Neural cell (in vitro differentiated cells): ENCODE data around the gene USO1. TPM values are rescaled to one million over a fixed set of nuclear protein-coding genes. Genes with fewer than 3 reads are reported as not detected.

ENCODE experiments used
- H2AFZ ChIP-seq: fragments of 200-600, 300-800 bp; sonication (generic), shearing (Covaris generic); 2 replicates; pipeline ENCODE4 v1.6.0; 2014; ENCODE audit warnings: low read depth, mild to moderate bottlenecking, antibody characterized with exemption, low read length, moderate library complexity
- H3F3A ChIP-seq: fragments of 200-600 bp; shearing (Covaris generic); 2 replicates; pipeline ENCODE4 v1.6.1; 2016; ENCODE audit warnings: mild to moderate bottlenecking, moderate library complexity, mixed read lengths, antibody characterized with exemption, low read length; ENCODE audit not compliant: insufficient read depth, poor library complexity, severe bottlenecking
- H3K27ac ChIP-seq: fragments of 200-600, 300-800 bp; sonication (generic), shearing (Covaris generic); 2 replicates; pipeline ENCODE4 v1.5.1; 2014; ENCODE audit warnings: mild to moderate bottlenecking, low read length, moderate library complexity
- H3K27me3 ChIP-seq: fragments of 300-800, 200-600 bp; sonication (generic), shearing (Covaris generic); 2 replicates; pipeline ENCODE4 v1.6.0; 2014; ENCODE audit warnings: mild to moderate bottlenecking, low read depth, low read length, moderate library complexity; ENCODE audit not compliant: insufficient read depth
- H3K36me3 ChIP-seq: fragments of 300-800, 200-600 bp; sonication (generic), shearing (Covaris generic); 2 replicates; pipeline ENCODE4 v1.5.1; 2014; ENCODE audit warnings: mild to moderate bottlenecking, antibody characterized with exemption, low read length, moderate library complexity; ENCODE audit not compliant: insufficient read depth
- H3K4me2 ChIP-seq: fragments of 300-800, 200-600 bp; sonication (generic), shearing (Covaris generic); 2 replicates; pipeline ENCODE4 v1.6.0; 2014; ENCODE audit warnings: mild to moderate bottlenecking, low read length
- H3K4me3 ChIP-seq: fragments of 300-800, 200-600 bp; sonication (generic), shearing (Covaris generic); 2 replicates; pipeline ENCODE4 v1.5.1; 2014; ENCODE audit warnings: mild to moderate bottlenecking, low read length, moderate library complexity
- H3K79me2 ChIP-seq: fragments of 200-600 bp; shearing (Covaris generic); replicated peaks from 2 replicates; pipeline ENCODE4 v1.6.0; 2014; ENCODE audit warnings: mild to moderate bottlenecking, low read length, moderate library complexity; ENCODE audit not compliant: insufficient read depth
- H3K9ac ChIP-seq: fragments of 300-800, 200-600 bp; sonication (generic), shearing (Covaris generic); 2 replicates; pipeline ENCODE4 v1.6.1; 2016; ENCODE audit warnings: mild to moderate bottlenecking, low read length, mixed read lengths
- H3K9me2 ChIP-seq: fragments of 200-600 bp; shearing (Covaris generic); 2 replicates; pipeline ENCODE4 v1.6.1; 2016; ENCODE audit warnings: mild to moderate bottlenecking, low read length, mixed read lengths; ENCODE audit not compliant: insufficient read depth
- H3K9me3 ChIP-seq: fragments of 200-600, 300-800 bp; sonication (generic), shearing (Covaris generic); 2 replicates; pipeline ENCODE4 v1.6.1; 2016; ENCODE audit warnings: mild to moderate bottlenecking, mixed run types, low read length, moderate library complexity, mixed read lengths
- H4K20me1 ChIP-seq: fragments of 200-600 bp; shearing (Covaris generic); 2 replicates; pipeline ENCODE4 v1.6.1; 2016; ENCODE audit warnings: mild to moderate bottlenecking, mixed run types; ENCODE audit not compliant: insufficient read depth
- CTCF ChIP-seq: fragments of 450-650 bp; IDR thresholded peaks from 2 replicates; pipeline ENCODE4 v1.5.1; 2014; ENCODE audit warnings: antibody characterized with exemption, mild to moderate bottlenecking, moderate library complexity; ENCODE audit not compliant: poor library complexity, severe bottlenecking
- EP300 ChIP-seq: fragments of 450-650 bp; conservative IDR thresholded peaks from 2 replicates; pipeline ENCODE4 v1.6.1; 2014; ENCODE audit warnings: antibody characterized with exemption, mild to moderate bottlenecking, moderate library complexity; ENCODE audit not compliant: poor library complexity, severe bottlenecking
- EZH2 ChIP-seq: fragments of 200-600, 300-800 bp; shearing (Covaris generic), sonication (generic); IDR thresholded peaks from 2 replicates; pipeline ENCODE4 v1.6.1; 2014; ENCODE audit warnings: antibody characterized with exemption, low read length, borderline replicate concordance, mild to moderate bottlenecking; ENCODE audit not compliant: insufficient read depth, poor library complexity, severe bottlenecking
- MXI1 ChIP-seq: fragments of 450-650 bp; conservative IDR thresholded peaks from 2 replicates; pipeline ENCODE4 v1.6.1; 2014; ENCODE audit warnings: antibody characterized with exemption, mild to moderate bottlenecking; ENCODE audit not compliant: poor library complexity, severe bottlenecking
- POLR2AphosphoS5 ChIP-seq: IDR thresholded peaks from 2 replicates; pipeline ENCODE4 v1.6.1; 2012
- RAD21 ChIP-seq: fragments of 450-650 bp; conservative IDR thresholded peaks from 2 replicates; pipeline ENCODE4 v1.6.1; 2014; ENCODE audit warnings: antibody characterized with exemption, mild to moderate bottlenecking, moderate library complexity
- SMC3 ChIP-seq: fragments of 450-650 bp; conservative IDR thresholded peaks from 2 replicates; pipeline ENCODE4 v1.6.1; 2014; ENCODE audit warnings: antibody characterized with exemption, mild to moderate bottlenecking, moderate library complexity; ENCODE audit not compliant: poor library complexity
- TAF1 ChIP-seq: IDR thresholded peaks from 2 replicates; pipeline ENCODE4 v1.6.1; 2012; ENCODE audit warnings: low read depth
- polyA plus RNA-seq: library from polyadenylated mRNA; depleted of rRNA; stranded (reverse); fragments of >200 nt; gene quantifications from 2 replicates; pipeline ENCODE4 v1.2.3, GENCODE V29; 2014
- TF ChIP-seq, protein P1 (sequence below): IDR thresholded peaks from 2 replicates; pipeline ENCODE4 v1.6.1; 2012; ENCODE audit warnings: borderline replicate concordance

Gene USO1
- polyA plus RNA-seq, 1 donor from 2014 or later, result 40.0 TPM

DNA sequence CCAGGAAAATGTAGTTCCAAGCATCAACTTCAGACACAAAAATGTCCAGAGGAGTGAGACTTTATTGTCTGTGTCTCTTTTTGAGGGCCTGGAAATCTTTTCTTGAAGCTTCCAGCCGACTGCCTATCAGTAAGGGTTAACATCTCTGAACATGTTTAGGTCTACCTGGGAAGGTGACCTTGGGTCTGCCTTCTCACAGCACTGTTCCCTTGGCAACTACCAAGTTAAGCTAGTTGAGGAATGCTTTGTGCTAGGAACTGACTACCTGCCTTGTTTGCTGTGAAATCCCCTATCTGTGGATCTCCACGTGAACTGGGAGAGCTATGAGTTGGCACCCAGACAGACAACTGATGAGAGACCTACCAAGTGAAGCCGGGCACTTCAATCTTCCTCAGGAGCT is 96.3 kb downstream of the USO1 start:
- TF ChIP-seq POLR2AphosphoS5 (no peak), SMC3 (no peak), RAD21 (no peak), EZH2 (no peak), TAF1 (no peak), CTCF (no peak), EP300 (no peak), MXI1 (no peak)
- TF ChIP-seq, protein P1, sequence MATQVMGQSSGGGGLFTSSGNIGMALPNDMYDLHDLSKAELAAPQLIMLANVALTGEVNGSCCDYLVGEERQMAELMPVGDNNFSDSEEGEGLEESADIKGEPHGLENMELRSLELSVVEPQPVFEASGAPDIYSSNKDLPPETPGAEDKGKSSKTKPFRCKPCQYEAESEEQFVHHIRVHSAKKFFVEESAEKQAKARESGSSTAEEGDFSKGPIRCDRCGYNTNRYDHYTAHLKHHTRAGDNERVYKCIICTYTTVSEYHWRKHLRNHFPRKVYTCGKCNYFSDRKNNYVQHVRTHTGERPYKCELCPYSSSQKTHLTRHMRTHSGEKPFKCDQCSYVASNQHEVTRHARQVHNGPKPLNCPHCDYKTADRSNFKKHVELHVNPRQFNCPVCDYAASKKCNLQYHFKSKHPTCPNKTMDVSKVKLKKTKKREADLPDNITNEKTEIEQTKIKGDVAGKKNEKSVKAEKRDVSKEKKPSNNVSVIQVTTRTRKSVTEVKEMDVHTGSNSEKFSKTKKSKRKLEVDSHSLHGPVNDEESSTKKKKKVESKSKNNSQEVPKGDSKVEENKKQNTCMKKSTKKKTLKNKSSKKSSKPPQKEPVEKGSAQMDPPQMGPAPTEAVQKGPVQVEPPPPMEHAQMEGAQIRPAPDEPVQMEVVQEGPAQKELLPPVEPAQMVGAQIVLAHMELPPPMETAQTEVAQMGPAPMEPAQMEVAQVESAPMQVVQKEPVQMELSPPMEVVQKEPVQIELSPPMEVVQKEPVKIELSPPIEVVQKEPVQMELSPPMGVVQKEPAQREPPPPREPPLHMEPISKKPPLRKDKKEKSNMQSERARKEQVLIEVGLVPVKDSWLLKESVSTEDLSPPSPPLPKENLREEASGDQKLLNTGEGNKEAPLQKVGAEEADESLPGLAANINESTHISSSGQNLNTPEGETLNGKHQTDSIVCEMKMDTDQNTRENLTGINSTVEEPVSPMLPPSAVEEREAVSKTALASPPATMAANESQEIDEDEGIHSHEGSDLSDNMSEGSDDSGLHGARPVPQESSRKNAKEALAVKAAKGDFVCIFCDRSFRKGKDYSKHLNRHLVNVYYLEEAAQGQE, result no peak
- Histone ChIP-seq H3K36me3 (no peaks in the 10 kb centered on the region), H3K9ac (no peak overlapping the region), H3F3A (no peaks in the 10 kb centered on the region), H3K4me2 (no peak overlapping the region), H3K79me2 (no peaks in the 10 kb centered on the region), H3K9me2 (no peaks in the 10 kb centered on the region), H3K27me3 (no peaks in the 10 kb centered on the region), H3K27ac (no peak overlapping the region), H4K20me1 (no peaks in the 10 kb centered on the region), H2AFZ (no peak overlapping the region), H3K4me3 (no peak overlapping the region), H3K9me3 (no peaks in the 10 kb centered on the region)

DNA sequence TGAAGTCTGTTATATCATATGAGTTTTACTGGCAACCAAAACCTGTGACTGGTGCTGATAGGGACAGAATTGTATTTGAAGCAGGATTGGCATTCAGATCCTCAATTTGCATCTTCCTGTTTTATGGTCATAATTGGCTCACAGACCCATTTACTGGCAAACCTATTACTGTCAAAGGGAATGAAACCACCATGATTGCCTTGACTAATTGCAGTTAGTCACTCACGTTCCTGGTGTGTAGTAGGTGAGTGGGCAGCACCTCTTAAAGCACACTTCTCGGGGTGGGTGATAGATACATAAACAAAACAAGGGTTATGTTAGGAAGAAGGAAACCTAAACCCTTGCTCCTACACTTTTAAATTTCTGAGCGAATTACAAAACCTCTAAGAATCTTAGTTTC is 96.8 kb downstream of the USO1 start:
- no peaks in the 10 kb centered on the region for H4K20me1 ChIP-seq
- no peaks in the 10 kb centered on the region for H3K9me2 ChIP-seq
- no peaks in the 10 kb centered on the region for H3F3A ChIP-seq
- TF ChIP-seq EP300, result no peak
- TF ChIP-seq, protein P1, result no peak
- no peak for TF ChIP-seq SMC3
- TF ChIP-seq MXI1, result no peak
- TF ChIP-seq CTCF, result no peak
- no peak for TF ChIP-seq EZH2
- TF ChIP-seq RAD21, result no peak
- H3K27me3 ChIP-seq, result no peaks in the 10 kb centered on the region
- no peak overlapping the region for H2AFZ ChIP-seq
- H3K4me3 ChIP-seq, result no peak overlapping the region
- no peak overlapping the region for H3K27ac ChIP-seq
- H3K9me3 ChIP-seq, result no peaks in the 10 kb centered on the region
- no peak overlapping the region for H3K9ac ChIP-seq
- H3K4me2 ChIP-seq, result no peak overlapping the region
- H3K79me2 ChIP-seq, result no peaks in the 10 kb centered on the region
- H3K36me3 ChIP-seq, result no peaks in the 10 kb centered on the region
